Measurements from ENCODE around the gene THAP2.

DNA sequence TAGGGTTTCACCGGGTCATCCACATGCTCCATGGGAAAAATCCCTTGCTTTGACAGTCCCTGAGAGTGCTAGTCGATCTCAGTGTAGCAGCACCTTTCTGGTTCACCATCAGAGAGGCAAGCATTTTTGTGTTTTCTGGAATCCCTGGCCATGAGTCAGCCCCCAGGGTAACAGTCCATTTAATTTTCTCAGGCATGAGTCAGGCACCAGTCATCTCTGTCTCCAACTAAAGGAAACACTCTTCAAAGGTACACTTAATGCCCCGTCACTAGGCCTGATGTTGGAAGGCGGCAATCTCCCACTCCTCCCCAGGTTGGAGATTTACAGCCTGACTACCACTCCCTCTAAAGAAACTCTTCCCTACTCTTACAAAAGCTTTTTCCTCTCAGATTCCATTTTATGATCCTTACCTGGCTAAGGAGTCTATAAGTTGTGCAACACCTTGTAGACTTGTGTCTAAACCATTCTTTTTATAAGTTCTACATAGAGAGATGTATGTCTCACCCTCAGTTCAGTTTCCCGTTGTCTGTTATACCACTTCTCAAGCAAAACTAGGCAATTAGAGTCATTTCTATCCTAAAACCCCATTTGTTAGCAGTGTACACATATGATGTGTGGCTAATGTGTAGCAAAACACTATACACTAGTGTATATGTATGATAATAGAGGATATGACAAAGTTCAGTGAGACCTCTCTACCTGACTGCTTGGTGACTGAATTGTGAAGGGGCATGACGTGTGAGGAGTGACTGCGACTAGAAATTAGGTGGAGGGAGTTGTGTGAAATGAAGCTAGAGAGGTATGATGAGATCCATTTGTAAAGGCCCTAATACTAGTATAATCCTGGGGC is 46.4 kb downstream of the THAP2 start:
- TF ChIP-seq POLR2AphosphoS5 (IDR thresholded peaks at IDR 0.05; ENCODE audit: low read depth, low read length) = no peak
- TF ChIP-seq, protein P1, sequence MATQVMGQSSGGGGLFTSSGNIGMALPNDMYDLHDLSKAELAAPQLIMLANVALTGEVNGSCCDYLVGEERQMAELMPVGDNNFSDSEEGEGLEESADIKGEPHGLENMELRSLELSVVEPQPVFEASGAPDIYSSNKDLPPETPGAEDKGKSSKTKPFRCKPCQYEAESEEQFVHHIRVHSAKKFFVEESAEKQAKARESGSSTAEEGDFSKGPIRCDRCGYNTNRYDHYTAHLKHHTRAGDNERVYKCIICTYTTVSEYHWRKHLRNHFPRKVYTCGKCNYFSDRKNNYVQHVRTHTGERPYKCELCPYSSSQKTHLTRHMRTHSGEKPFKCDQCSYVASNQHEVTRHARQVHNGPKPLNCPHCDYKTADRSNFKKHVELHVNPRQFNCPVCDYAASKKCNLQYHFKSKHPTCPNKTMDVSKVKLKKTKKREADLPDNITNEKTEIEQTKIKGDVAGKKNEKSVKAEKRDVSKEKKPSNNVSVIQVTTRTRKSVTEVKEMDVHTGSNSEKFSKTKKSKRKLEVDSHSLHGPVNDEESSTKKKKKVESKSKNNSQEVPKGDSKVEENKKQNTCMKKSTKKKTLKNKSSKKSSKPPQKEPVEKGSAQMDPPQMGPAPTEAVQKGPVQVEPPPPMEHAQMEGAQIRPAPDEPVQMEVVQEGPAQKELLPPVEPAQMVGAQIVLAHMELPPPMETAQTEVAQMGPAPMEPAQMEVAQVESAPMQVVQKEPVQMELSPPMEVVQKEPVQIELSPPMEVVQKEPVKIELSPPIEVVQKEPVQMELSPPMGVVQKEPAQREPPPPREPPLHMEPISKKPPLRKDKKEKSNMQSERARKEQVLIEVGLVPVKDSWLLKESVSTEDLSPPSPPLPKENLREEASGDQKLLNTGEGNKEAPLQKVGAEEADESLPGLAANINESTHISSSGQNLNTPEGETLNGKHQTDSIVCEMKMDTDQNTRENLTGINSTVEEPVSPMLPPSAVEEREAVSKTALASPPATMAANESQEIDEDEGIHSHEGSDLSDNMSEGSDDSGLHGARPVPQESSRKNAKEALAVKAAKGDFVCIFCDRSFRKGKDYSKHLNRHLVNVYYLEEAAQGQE (IDR thresholded peaks at IDR 0.05; ENCODE audit: insufficient read depth in 1 of 2, low read depth in 2 of 2, low read length in 2 of 2) = no peak

All from PFSK-1 (cell line).